IPS-20b (cell line): ENCODE data around the gene NSMCE4A.
A peak's percentile ranks its signal among the peaks of the same experiment; 100 is the strongest.
"Not testable (repeated sequence)": the region's sequence is repeated elsewhere in the genome, so short reads cannot be mapped to it uniquely, and the experiment has no call there.

Experiments
- H3K27ac ChIP-seq: one replicate; pipeline ENCODE4 v1.5.1; 2013; ENCODE audit warnings: low read length
- H3K27me3 ChIP-seq: 2 replicates; pipeline ENCODE4 v1.6.1; 2013; ENCODE audit warnings: mild to moderate bottlenecking, low read length, inconsistent platforms; ENCODE audit not compliant: insufficient read depth
- H3K36me3 ChIP-seq: 2 replicates; pipeline ENCODE4 v1.6.1; 2013; ENCODE audit warnings: low read depth, mild to moderate bottlenecking, inconsistent platforms, low read length, moderate library complexity; ENCODE audit not compliant: insufficient read depth
- H3K4me1 ChIP-seq: 2 replicates; pipeline ENCODE4 v1.6.1; 2013; ENCODE audit warnings: mild to moderate bottlenecking, control low read depth, inconsistent platforms, low read length, moderate library complexity; ENCODE audit not compliant: insufficient read depth
- H3K4me3 ChIP-seq: 2 replicates; pipeline ENCODE4 v1.5.1; 2013; ENCODE audit warnings: mild to moderate bottlenecking, low read length, inconsistent platforms
- H3K9ac ChIP-seq: 2 replicates; pipeline ENCODE4 v1.6.1; 2013; ENCODE audit warnings: low read depth, mild to moderate bottlenecking, inconsistent platforms, low read length, moderate library complexity
- H3K9me3 ChIP-seq: 2 replicates; pipeline ENCODE4 v1.6.1; 2013; ENCODE audit warnings: mild to moderate bottlenecking, low read depth, low read length, inconsistent platforms; ENCODE audit not compliant: insufficient read depth

The NSMCE4A gene, protein sequence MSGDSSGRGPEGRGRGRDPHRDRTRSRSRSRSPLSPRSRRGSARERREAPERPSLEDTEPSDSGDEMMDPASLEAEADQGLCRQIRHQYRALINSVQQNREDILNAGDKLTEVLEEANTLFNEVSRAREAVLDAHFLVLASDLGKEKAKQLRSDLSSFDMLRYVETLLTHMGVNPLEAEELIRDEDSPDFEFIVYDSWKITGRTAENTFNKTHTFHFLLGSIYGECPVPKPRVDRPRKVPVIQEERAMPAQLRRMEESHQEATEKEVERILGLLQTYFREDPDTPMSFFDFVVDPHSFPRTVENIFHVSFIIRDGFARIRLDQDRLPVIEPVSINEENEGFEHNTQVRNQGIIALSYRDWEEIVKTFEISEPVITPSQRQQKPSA

DNA sequence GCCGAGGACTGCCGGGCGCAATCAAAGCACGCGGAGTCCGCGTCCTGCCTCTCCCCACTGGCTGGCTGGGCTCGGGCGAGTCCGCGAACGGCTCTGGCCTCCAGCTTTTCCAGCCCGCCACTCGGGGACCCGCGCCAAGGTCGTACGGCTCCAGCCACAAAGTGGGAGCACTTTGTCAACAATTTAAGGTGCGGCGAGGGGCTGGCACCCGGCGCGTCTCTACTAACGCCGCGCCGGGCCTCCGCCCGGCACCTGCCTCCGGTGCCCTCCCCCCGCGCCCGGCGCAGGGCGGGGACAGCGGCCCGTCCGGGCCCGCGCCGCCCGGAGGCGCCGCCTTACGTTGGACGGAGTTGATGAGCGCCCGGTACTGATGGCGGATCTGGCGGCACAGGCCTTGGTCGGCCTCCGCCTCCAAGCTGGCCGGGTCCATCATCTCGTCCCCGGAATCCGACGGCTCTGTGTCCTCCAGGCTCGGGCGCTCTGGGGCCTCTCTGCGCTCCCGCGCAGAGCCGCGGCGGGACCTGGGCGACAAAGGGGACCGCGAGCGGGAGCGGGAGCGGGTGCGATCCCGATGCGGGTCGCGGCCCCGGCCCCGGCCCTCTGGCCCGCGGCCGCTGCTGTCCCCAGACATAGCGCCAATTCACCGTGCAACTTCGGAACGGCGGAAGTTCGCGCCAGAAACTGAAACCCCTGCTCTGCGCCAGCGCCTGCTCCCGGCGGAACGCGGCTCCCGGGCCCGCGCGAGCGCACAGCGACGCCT, at the start of gene NSMCE4A:
Gene NSMCE4A (minus strand): TSS at position 683 of the 760 bp plus-strand sequence. CDS start 52 bp downstream, at position 631.
- H3K27ac ChIP-seq, result peak within 1 kb of the TSS; percentile 56

GRCh38 chr10:122023257-122023656, 48.2 kb upstream of the NSMCE4A start:
- not testable (repeated sequence) for H3K4me3 ChIP-seq, H3K9me3 ChIP-seq, H3K36me3 ChIP-seq, H3K27me3 ChIP-seq, H3K9ac ChIP-seq, H3K27ac ChIP-seq, H3K4me1 ChIP-seq

More for the DNA sequence above, at the start of gene NSMCE4A:
- Histone ChIP-seq H3K27me3 (no peaks in the 10 kb centered on the region), H3K36me3 (peaks cover 26% of the 10 kb centered on the region), H3K9me3 (peaks cover 20% of the 10 kb centered on the region), H3K4me3 (peak within 1 kb of the TSS; percentile 95), H3K9ac (peak within 1 kb of the TSS; percentile 95), H3K4me1 (peaks cover 6% of the 10 kb centered on the region; the same call in 1 of the 2 replicates)

GRCh38 chr10:122022276-122022675, 47.3 kb upstream of the NSMCE4A start:
- Histone ChIP-seq H3K4me1 (peaks cover 7% of the 10 kb centered on the region; the same call in 1 of the 2 replicates), H3K9ac (no peak overlapping the region), H3K27ac (no peak overlapping the region), H3K36me3 (no peaks in the 10 kb centered on the region), H3K4me3 (no peak overlapping the region), H3K27me3 (no peaks in the 10 kb centered on the region), H3K9me3 (no peaks in the 10 kb centered on the region)

- Histone ChIP-seq H3K27me3 (no peaks in the 10 kb centered on the region), H3K4me1 (peaks cover 7% of the 10 kb centered on the region; the same call in 1 of the 2 replicates), H3K9ac (no peak overlapping the region), H3K9me3 (no peaks in the 10 kb centered on the region), H3K27ac (no peak overlapping the region), H3K4me3 (no peak overlapping the region), H3K36me3 (no peaks in the 10 kb centered on the region)
Observed at GRCh38 chr10:122021828-122022227, 46.8 kb upstream of the NSMCE4A start.

GRCh38 chr10:122021379-122021778, 46.4 kb upstream of the NSMCE4A start:
- no peaks in the 10 kb centered on the region for H3K9me3 ChIP-seq
- no peak overlapping the region for H3K9ac ChIP-seq
- H3K4me1 ChIP-seq, result peaks cover 7% of the 10 kb centered on the region; the same call in 1 of the 2 replicates
- no peaks in the 10 kb centered on the region for H3K36me3 ChIP-seq
- H3K27ac ChIP-seq, result no peak overlapping the region
- H3K27me3 ChIP-seq, result no peaks in the 10 kb centered on the region
- no peak overlapping the region for H3K4me3 ChIP-seq

DNA sequence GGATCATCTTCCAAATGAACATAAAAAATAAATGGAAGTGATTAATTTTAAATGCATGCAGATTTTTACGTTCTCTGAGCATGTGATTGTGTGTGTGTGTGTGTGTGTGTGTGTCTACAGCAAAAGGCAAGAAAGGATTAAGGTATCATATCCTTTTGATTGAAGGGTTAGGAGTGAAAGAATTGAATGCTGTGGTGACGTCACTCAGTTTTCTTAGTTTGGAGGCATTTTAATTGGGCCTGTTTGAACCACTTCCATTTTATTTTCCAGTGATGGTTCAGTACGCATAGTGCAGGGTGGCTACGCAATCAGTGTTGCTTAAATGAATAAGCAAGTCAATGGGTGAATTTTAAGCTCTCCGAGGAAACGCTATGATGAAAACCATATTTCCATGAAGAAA, 45.2 kb upstream of the NSMCE4A start:
- no peaks in the 10 kb centered on the region for H3K9me3 ChIP-seq

GRCh38 chr10:122019414-122019975, 44.5 kb upstream of the NSMCE4A start:
- H3K27me3 ChIP-seq, result no peaks in the 10 kb centered on the region
- no peaks in the 10 kb centered on the region for H3K9me3 ChIP-seq
- peaks cover 7% of the 10 kb centered on the region; the same call in 1 of the 2 replicates for H3K4me1 ChIP-seq
- H3K4me3 ChIP-seq, result peak overlapping the region; percentile 22; the same call in 1 of the 2 replicates
- H3K27ac ChIP-seq, result no peak overlapping the region
- H3K36me3 ChIP-seq, result no peaks in the 10 kb centered on the region
- H3K9ac ChIP-seq, result peak overlapping the region; percentile 22; the same call in 1 of the 2 replicates

More for the DNA sequence above, 45.2 kb upstream of the NSMCE4A start:
- H3K4me3 ChIP-seq, result no peak overlapping the region
- no peaks in the 10 kb centered on the region for H3K27me3 ChIP-seq
- no peak overlapping the region for H3K9ac ChIP-seq
- peaks cover 7% of the 10 kb centered on the region; the same call in 1 of the 2 replicates for H3K4me1 ChIP-seq
- H3K27ac ChIP-seq, result no peak overlapping the region
- H3K36me3 ChIP-seq, result no peaks in the 10 kb centered on the region

GRCh38 chr10:122018951-122019413, 44.0 kb upstream of the NSMCE4A start:
- Histone ChIP-seq H3K9me3 (no peaks in the 10 kb centered on the region), H3K9ac (no peak overlapping the region), H3K27ac (no peak overlapping the region), H3K27me3 (no peaks in the 10 kb centered on the region), H3K4me1 (peaks cover 7% of the 10 kb centered on the region; the same call in 1 of the 2 replicates), H3K36me3 (no peaks in the 10 kb centered on the region), H3K4me3 (peak overlapping the region; percentile 22; the same call in 1 of the 2 replicates)

DNA sequence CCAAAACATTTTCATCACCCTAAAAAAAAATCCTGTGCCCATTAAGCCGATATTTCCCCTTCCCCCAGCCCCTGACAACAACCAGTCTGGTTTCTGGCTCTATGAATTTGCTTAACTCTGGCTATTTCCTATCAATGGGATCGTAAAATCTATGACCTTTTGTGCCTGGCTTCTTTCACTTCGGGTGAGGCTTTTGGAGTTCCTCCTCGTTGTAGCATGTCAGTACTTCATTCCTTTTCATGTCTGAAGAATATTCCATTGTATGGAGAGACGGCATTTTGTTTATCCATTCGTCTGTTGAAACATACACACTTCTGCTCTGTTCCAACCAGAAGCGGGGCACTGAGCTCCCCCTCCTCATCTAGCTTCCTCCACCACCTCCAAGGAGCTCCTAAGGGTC, 43.5 kb upstream of the NSMCE4A start:
- H3K27me3 ChIP-seq, result no peaks in the 10 kb centered on the region
- H3K9ac ChIP-seq, result no peak overlapping the region
- no peaks in the 10 kb centered on the region for H3K36me3 ChIP-seq
- H3K27ac ChIP-seq, result no peak overlapping the region
- H3K9me3 ChIP-seq, result no peaks in the 10 kb centered on the region
- no peak overlapping the region for H3K4me3 ChIP-seq
- H3K4me1 ChIP-seq, result peaks cover 7% of the 10 kb centered on the region; the same call in 1 of the 2 replicates

DNA sequence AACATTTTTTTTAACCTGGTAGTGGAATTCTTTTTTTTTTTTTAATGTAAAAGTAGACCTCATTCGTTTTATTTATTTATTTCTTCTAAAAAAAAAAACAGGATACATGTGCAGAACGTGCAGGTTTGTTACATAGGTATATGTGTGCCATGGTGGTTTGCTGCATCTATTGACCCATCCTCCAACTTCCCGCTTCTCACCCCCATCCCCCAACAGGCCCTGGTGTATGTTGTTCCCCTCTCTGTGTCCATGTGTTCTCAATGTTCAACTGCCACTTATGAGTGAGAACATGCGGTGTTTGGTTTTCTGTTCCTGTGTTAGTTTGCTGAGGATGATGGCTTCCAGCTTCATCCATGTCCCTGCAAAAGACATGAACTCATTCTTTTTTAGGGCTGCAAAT, 42.9 kb upstream of the NSMCE4A start:
- H3K27ac ChIP-seq, H3K9ac ChIP-seq, H3K27me3 ChIP-seq, H3K4me1 ChIP-seq, H3K9me3 ChIP-seq, H3K36me3 ChIP-seq, H3K4me3 ChIP-seq: not testable (repeated sequence)

- H3K9ac ChIP-seq, result no peak overlapping the region
Observed at GRCh38 chr10:122014652-122015248, 39.7 kb upstream of the NSMCE4A start.

More at GRCh38 chr10:122014652-122015248, 39.7 kb upstream of the NSMCE4A start:
- Histone ChIP-seq H3K4me1 (peaks cover 6% of the 10 kb centered on the region; the same call in 1 of the 2 replicates), H3K4me3 (no peak overlapping the region), H3K27ac (no peak overlapping the region), H3K9me3 (no peaks in the 10 kb centered on the region), H3K36me3 (no peaks in the 10 kb centered on the region), H3K27me3 (no peaks in the 10 kb centered on the region)
